ENCODE results near the gene KLHL21.
"Not testable (repeated sequence)": the region's sequence is repeated elsewhere in the genome, so short reads cannot be mapped to it uniquely, and the experiment has no call there.

GRCh38 chr1:6640867-6641266 is 38.2 kb upstream of the KLHL21 start:
- TF ChIP-seq CTCF, POLR2A (IDR thresholded peaks at IDR 0.05): not testable (repeated sequence)
